Adipose tissue (tissue), 3 donors: ENCODE results near the gene MMP11. TPM values are rescaled to one million over a fixed set of nuclear protein-coding genes. Genes with fewer than 3 reads are reported as not detected.

ENCODE experiments used
- H3K27ac ChIP-seq: one replicate; pipeline ENCODE4 v1.5.1; 2013; ENCODE audit warnings: low read depth, low read length
- WGBS, 3 donors: extraction: QIAGEN DNeasy Blood & Tissue Kit; methylation state at CpG; one replicate each; pipeline ENCODE4 v1.1.7; 2013; 5-methylcytosine and 5-hydroxymethylcytosine counted together
- polyA plus RNA-seq, 3 donors: library from polyadenylated mRNA; stranded (reverse); fragments of 200-250 nt; gene quantifications; one replicate each; pipeline ENCODE4 v1.2.3, GENCODE V29; 2013
- donor health status: healthy with polysubstance abuse.
- donor health status: Bipolar disorder and iron deficiency.
- donor health status: healthy.

The MMP11 gene
- polyA plus RNA-seq, 3 donors = 0.66 to 1.9 (median 1.6) TPM

DNA sequence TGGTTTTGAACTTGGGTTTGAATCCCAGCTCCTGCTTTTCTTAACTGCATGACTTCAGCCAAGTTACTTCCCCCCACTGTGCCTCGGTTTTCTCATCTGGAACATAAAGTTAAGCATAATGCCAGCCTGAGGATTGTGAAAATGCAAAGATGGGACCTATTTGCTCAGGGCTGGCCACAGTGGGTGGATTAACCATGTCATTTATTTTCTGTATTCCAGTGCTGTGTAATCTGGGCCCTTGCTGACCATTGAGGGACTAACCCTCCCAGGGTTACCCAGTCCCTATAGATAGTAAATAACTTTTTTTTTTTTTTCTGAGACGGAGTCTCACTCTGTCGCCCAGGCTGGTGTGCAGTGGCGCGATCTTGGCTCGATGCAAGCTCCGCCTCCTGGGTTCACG lies 16.9 kb upstream of the MMP11 start:
- WGBS, 3 donors = 72 to 88% (median 84%) methylated on average over 3 to 8 of the region's 8 CpGs

GRCh38 chr22:23756891-23757290 lies 15.8 kb upstream of the MMP11 start:
- WGBS, 3 donors = 44 to 63% (median 62%) methylated on average over 4 of the region's 4 CpGs

More for the DNA sequence above, 16.9 kb upstream of the MMP11 start:
- no peak overlapping the region for H3K27ac ChIP-seq

GRCh38 chr22:23759566-23759965 lies 13.1 kb upstream of the MMP11 start:
- 85 to 90% (median 89%) methylated on average over 4 of the region's 4 CpGs for WGBS, 3 donors
- H3K27ac ChIP-seq = no peak overlapping the region

More at GRCh38 chr22:23756891-23757290, 15.8 kb upstream of the MMP11 start:
- H3K27ac ChIP-seq = no peak overlapping the region

DNA sequence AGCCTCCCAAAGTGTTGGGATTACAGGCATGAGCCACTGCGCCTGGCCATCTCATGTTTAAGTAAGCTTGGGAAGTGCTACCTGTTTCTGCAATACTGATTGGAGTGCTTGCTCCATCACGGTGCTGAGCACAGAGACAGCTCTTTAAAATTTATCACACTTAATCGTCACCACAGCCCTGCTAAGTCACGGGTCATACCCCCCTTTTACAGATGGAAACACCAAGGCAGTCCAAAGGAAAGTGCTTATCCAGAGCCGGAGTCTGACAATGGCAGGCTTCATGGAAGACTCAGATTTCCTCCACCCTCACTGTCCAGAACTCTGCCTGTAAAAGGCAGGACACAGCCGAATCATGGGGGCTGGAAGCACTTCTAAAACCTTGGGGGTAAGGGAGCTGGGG lies 12.6 kb upstream of the MMP11 start:
- 82 to 87% (median 85%) methylated on average over 6 of the region's 6 CpGs for WGBS, 3 donors
- H3K27ac ChIP-seq = no peak overlapping the region

DNA sequence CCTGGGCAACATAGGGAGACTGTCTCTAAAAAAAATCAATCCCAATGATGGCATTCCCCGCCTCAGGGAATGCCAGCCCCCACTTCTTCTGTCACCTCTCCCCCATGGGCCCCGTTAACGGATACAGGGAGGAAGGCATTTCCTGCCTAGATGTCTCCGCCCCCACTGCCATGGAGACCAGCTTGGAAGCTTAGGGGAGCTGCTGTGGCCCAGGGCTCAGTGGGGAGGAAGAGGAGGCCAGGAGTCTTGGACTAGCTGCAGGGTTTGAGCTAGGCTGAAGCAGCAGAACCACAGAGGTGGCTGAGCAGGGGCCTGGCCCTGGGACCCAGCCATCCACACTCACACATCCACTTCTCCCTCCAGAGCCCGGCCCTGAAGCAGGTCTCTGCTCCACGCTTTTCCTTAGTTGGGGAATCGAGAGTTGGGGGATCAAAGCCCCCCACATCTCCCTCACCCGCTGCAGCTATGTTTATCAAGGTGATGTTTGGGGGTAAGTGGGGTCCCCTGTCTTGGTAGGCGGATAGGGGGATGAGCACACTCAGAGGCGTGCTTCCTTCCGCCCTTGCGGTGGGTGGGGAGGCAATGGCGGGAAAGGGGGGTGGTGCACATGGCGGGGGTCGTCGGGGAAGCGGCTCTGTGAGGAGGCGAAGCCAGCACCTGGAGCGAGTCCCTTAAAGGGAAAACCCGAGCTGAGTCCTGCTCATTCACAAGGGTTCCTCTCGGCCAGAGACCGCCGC lies 9.6 kb upstream of the MMP11 start, which contains the start of gene C22orf15:
C22orf15 (plus strand) TSS at position 149 of the 737 bp plus-strand sequence; CDS start at position 466, 317 bp downstream.
- 26 to 63% (median 38%) methylated on average over 23 of the region's 23 CpGs for WGBS, 3 donors
- no peak within 1 kb of the TSS for H3K27ac ChIP-seq

GRCh38 chr22:23763579-23763945 lies 9.1 kb upstream of the MMP11 start:
- WGBS, 3 donors = 28 to 55% (median 47%) methylated on average over 16 to 17 of the region's 17 CpGs

GRCh38 chr22:23763954-23764353 lies 8.7 kb upstream of the MMP11 start:
- H3K27ac ChIP-seq = no peak overlapping the region
- 61 to 80% (median 71%) methylated on average over 7 of the region's 7 CpGs for WGBS, 3 donors

More at GRCh38 chr22:23763579-23763945, 9.1 kb upstream of the MMP11 start:
- H3K27ac ChIP-seq = no peak overlapping the region

DNA sequence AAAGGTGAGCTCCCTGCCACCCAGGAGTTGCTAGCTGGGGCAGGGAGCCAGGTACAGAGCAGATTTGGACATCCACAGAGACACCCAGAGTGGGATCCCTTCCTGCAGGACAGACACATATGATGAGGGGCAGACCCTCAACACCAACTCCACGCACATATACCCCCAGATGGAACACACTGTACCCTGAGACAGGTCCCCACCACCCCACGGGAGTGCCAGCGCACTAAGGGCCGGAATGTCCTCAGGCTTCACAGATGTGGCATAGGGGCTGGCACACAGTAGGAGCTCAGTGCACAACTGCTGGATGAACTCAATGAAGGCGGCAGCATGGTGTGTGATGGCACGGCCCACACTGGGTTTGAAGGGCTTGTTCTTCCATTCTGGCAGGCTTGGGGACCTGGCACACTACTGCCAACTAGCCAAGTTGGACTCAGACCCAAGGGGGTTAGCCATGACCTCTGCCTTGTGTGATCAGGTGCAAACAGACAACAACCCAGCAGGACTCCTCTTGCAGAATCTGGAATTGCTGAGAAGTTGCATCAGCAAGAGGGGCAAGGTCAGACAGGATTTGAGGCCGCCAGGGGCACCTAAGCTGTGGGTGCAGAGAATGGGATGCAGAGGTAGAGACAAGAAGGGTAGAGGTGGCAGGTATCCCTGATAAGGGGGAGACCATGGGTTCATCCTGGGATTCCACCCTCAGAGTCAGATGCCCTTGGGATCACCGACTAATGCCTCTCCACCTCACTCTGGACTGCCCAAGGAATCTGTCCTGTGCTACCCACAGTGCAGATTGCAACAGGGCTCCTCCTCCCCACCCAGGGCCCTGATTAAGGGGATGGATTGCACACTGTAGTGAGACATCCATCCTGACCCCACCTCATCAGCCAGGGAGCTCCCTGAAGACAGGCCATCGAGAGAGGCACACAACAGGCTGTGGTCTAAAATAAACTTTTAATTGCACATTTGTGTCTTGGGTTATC lies 7.5 kb upstream of the MMP11 start:
- H3K27ac ChIP-seq = no peak overlapping the region
- 90 to 93% (median 91%) methylated on average over 9 of the region's 9 CpGs for WGBS, 3 donors

- WGBS, 3 donors = 9 to 13% (median 11%) methylated on average over 20 to 27 of the region's 27 CpGs
- no peak overlapping the region for H3K27ac ChIP-seq
Observed at GRCh38 chr22:23767303-23767672, 5.4 kb upstream of the MMP11 start.

DNA sequence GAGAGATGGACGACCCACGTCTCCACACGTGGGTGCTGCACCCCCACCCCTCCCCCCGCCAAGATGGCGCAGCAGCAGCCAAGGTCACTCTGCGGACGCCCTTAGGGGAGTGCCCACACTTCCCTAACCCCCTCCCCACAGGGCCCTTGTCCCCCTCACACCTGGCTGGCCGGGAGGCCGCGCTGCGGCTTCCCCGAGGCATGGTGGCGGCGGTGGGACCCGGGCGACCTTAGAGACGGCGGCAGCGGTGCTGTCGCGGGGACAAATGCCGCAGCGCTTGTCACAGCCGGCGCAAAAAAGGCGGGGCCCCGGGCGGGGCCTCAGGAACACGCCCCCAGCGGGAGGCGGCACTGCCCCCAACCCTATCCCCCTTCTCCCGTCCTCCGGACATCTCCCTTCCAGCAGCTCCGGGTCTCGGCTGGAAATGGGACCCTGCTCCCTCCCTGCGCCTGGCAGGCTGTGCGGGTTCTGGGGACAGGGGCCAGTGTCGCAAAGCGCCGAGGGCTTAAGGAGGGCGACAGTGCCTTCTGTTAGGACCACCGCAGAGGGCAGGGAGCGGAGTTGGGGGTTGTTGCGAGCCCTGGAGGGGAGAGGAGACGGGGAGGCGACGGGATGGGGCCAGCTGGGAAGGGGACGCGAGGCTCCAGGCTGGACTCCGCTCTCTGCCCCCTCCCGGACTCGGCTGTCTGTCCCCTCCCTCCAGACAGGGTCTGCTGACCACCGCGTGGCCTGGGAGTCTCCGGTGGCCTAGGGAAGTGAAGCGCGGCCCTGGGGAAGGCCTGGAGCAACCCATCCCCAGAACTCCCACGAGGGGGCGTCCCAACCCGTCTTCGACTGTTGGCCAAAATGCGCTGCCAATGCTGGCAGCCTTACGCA lies 4.7 kb upstream of the MMP11 start, which contains the start of gene CHCHD10:
CHCHD10 (minus strand) TSS at position 300 of the 876 bp plus-strand sequence; CDS start at position 202, 98 bp downstream.
- H3K27ac ChIP-seq = no peak within 1 kb of the TSS
- WGBS, 3 donors = 0 to 2% (median 1%) methylated on average over 50 to 63 of the region's 63 CpGs

GRCh38 chr22:23769321-23769965 lies 3.2 kb upstream of the MMP11 start:
- no peak overlapping the region for H3K27ac ChIP-seq
- WGBS, 3 donors = 64 to 69% (median 69%) methylated on average over 6 of the region's 6 CpGs

GRCh38 chr22:23772315-23772648 lies 367 bp upstream of the MMP11 start:
- no peak overlapping the region for H3K27ac ChIP-seq
- whole genome bisulfite sequencing, 3 donors = 12 to 24% (median 19%) methylated on average over 5 to 6 of the region's 6 CpGs

DNA sequence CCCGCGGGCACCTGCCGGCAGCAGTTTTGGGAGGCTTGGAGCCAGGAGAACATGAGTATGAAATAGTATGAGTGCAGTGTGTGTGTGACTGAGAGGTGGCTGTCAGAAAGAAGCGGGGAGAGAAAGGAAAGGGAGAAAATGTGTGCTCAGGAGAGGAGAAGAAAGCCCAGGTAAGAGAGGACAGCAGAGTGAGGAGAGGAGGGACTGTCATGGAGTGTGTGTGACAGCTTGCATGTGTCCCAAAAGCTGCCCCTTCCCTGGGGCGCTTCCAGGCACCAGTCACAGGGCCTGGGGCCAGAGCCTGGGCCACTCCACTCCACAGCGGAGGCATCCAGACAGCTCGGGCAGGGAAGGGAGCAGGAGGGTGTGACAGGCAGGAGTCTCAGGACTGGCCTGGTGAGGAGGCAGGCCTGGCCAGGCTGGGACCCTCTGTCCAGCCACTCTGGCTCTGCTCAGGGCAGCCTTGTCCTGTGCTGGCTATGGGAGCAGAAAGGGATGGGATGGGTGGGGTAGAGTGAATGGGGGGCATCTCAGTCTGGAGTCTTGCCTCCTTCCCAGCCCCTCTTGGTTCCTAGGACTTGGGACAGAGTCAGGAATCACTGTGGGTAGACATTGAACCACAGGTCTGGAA lies 949 bp downstream of the MMP11 start:
- WGBS, 3 donors = 73 to 84% (median 75%) methylated on average over 7 of the region's 7 CpGs
- H3K27ac ChIP-seq = no peak overlapping the region

DNA sequence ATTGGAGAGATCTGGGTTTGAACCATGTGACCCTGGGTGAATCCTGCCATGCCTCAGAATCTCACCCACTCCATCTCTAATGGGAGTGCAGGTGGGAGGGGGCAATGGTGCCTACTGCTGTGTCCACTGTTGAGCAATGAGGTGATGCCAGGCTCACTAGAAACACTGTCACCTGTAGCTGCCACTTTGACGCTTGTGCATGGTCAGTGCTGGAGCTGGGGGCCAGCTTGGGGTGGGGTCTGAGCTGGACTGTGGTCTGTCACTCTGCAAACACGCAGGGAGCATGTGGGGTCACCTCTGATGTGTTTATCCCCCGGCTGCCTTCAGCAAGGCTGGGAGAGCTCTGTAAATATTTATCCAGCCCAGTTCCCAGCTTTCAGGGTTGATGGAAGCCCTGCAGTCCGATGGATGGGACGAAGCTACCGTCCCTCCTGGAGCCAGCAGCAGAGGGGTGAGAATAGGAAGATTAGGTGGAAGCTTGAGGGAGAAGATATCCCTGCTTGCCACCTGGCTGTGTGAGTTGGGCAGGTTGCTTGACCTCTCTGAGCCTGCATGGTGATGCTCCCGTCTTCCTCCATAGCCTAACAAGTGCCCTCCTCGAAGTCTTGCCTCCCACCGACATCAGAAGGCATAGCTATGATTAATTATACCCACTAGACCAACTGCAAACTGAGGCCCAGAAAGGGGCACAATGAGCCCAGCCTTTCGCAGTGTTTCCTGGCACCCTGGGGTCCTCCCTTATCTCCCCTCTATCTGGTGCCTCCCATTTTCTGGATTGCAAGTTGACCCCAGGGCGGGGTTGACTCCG lies 1.7 kb downstream of the MMP11 start:
- WGBS, 3 donors = 60 to 77% (median 67%) methylated on average over 12 of the region's 12 CpGs
- H3K27ac ChIP-seq = no peak overlapping the region

DNA sequence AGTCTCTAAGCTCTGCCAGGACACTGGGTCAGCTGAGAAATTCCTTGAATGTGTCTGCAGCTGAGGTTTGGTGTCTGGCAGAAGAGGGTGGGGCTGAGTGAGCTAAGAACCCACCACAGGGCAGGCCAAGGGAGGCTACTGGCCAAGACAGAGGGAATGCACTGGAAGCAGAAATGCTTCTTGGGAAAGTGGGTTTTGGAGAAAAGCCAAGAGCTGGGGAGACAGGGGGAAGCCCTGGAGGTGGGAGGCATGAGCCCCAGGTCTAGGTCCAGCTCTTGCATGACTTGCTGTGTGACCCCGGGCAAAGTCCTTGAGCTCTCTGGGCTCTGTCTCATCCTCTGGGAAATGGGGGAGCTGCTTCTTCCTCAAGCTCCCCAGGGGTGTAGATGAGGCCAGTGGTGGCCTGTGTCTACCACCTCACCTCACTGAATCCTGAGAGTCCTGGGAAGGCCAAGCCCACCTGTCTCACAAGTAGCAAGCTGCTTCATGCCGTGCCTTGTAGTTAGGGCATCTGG lies 2.3 kb downstream of the MMP11 start:
- WGBS, 3 donors = 81 to 85% (median 82%) methylated on average over 2 of the region's 2 CpGs
- no peak overlapping the region for H3K27ac ChIP-seq

GRCh38 chr22:23775779-23776375 lies 3.2 kb downstream of the MMP11 start:
- 73 to 84% (median 77%) methylated on average over 3 of the region's 3 CpGs for WGBS, 3 donors
- H3K27ac ChIP-seq = no peak overlapping the region
